Glutamatergic neuron (in vitro differentiated cells): ENCODE measurements around the gene KMT5B. TPM values are rescaled to one million over a fixed set of nuclear protein-coding genes. Genes with fewer than 3 reads are reported as not detected.

Experiments used
- DNase-seq: peaks from one replicate; pipeline ENCODE4 v3.0.0; 2022
- H3K27ac Mint-ChIP-seq: one replicate; pipeline ENCODE4 v1.8.0; 2020; ENCODE audit warnings: mild to moderate bottlenecking, mixed read lengths, inconsistent platforms; ENCODE audit not compliant: unreplicated experiment
- H3K27me3 Mint-ChIP-seq: one replicate; pipeline ENCODE4 v1.8.0; 2020; ENCODE audit warnings: mild to moderate bottlenecking, moderate library complexity, mixed read lengths, inconsistent platforms; ENCODE audit not compliant: unreplicated experiment
- H3K36me3 Mint-ChIP-seq: one replicate; pipeline ENCODE4 v1.8.0; 2020; ENCODE audit warnings: mild to moderate bottlenecking, mixed read lengths, inconsistent platforms; ENCODE audit not compliant: unreplicated experiment
- H3K4me1 Mint-ChIP-seq: one replicate; pipeline ENCODE4 v1.8.0; 2020; ENCODE audit warnings: mild to moderate bottlenecking, low read depth, mixed read lengths, inconsistent platforms; ENCODE audit not compliant: unreplicated experiment
- H3K4me3 Mint-ChIP-seq: one replicate; pipeline ENCODE4 v1.8.0; 2020; ENCODE audit warnings: mild to moderate bottlenecking, mixed read lengths, inconsistent platforms; ENCODE audit not compliant: unreplicated experiment
- H3K9me3 Mint-ChIP-seq: one replicate; pipeline ENCODE4 v1.8.0; 2020; ENCODE audit warnings: mild to moderate bottlenecking, moderate library complexity, mixed read lengths, inconsistent platforms; ENCODE audit not compliant: unreplicated experiment
- CTCF ChIP-seq: fragments of 200-600 bp; sonication (generic); IDR thresholded peaks from one replicate; pipeline ENCODE4 v1.5.0; 2021; ENCODE audit not compliant: partially characterized antibody, unreplicated experiment
- long read RNA-seq: library from polyadenylated mRNA; unstranded; transcript quantifications from one replicate; pipeline ENCODE4 v2.0.0, GENCODE V29; 2020; ENCODE audit not compliant: unreplicated experiment
- total RNA-seq: library from RNA; stranded (reverse); fragmentation: NEBNext Ultra II Directional; extraction: Animal tissue kit (Norgen Biotek cat#: 25700); gene quantifications from one replicate; pipeline ENCODE4 v1.2.1, GENCODE V29; 2021; ENCODE audit not compliant: unreplicated experiment

The KMT5B gene
- total RNA-seq: 77.4 TPM
- long read RNA-seq, partial matches to known transcripts: 8 of 17 reads
- long read RNA-seq, other reads (novel, unspliced or antisense): 9 of 17 reads

- H3K4me1 Mint-ChIP-seq: peaks cover 29% of the 10 kb centered on the region
- peaks cover 19% of the 10 kb centered on the region for H3K9me3 Mint-ChIP-seq
- peaks cover 4% of the 10 kb centered on the region for H3K36me3 Mint-ChIP-seq
- peaks cover 19% of the 10 kb centered on the region for H3K27me3 Mint-ChIP-seq
- no peak for TF ChIP-seq CTCF
- peak within 1 kb of the TSS; percentile 100 for H3K4me3 Mint-ChIP-seq
- H3K27ac Mint-ChIP-seq: peak within 1 kb of the TSS; percentile 100
- peak; percentile 78 for DNase-seq
These were observed at the start of gene KMT5B for GRCh38 chr11:68213135-68213515. KMT5B (minus strand) TSS chr11:68213296; CDS start chr11:68190076, 23,220 bp downstream.

GRCh38 chr11:68262544-68262827 lies 49.4 kb upstream of the KMT5B start:
- TF ChIP-seq CTCF: no peak
- Mint-ChIP-seq H3K27ac (no peak overlapping the region), H3K36me3 (peaks cover 7% of the 10 kb centered on the region), H3K4me3 (no peak overlapping the region), H3K4me1 (peaks cover 8% of the 10 kb centered on the region), H3K27me3 (peaks cover 3% of the 10 kb centered on the region), H3K9me3 (peaks cover 5% of the 10 kb centered on the region)
- no peak for DNase-seq

- no peak for TF ChIP-seq CTCF
- H3K27me3 Mint-ChIP-seq: peaks cover 3% of the 10 kb centered on the region
- H3K4me3 Mint-ChIP-seq: no peak overlapping the region
- peaks cover 7% of the 10 kb centered on the region for H3K36me3 Mint-ChIP-seq
- no peak for DNase-seq
- no peak overlapping the region for H3K27ac Mint-ChIP-seq
- peaks cover 5% of the 10 kb centered on the region for H3K9me3 Mint-ChIP-seq
- H3K4me1 Mint-ChIP-seq: peaks cover 8% of the 10 kb centered on the region
These were observed 48.9 kb upstream of the KMT5B start for GRCh38 chr11:68261749-68262543.

- peaks cover 5% of the 10 kb centered on the region for H3K9me3 Mint-ChIP-seq
- no peak for TF ChIP-seq CTCF
- DNase-seq: no peak
- H3K36me3 Mint-ChIP-seq: peaks cover 7% of the 10 kb centered on the region
- no peak overlapping the region for H3K27ac Mint-ChIP-seq
- H3K27me3 Mint-ChIP-seq: peaks cover 3% of the 10 kb centered on the region
- no peak overlapping the region for H3K4me3 Mint-ChIP-seq
- peaks cover 12% of the 10 kb centered on the region for H3K4me1 Mint-ChIP-seq
These were observed 47.9 kb upstream of the KMT5B start for GRCh38 chr11:68261006-68261405.

GRCh38 chr11:68260484-68260883 lies 47.4 kb upstream of the KMT5B start:
- Mint-ChIP-seq H3K4me3 (no peak overlapping the region), H3K27me3 (peaks cover 3% of the 10 kb centered on the region), H3K4me1 (peaks cover 14% of the 10 kb centered on the region), H3K36me3 (peaks cover 7% of the 10 kb centered on the region), H3K27ac (no peak overlapping the region), H3K9me3 (peaks cover 5% of the 10 kb centered on the region)
- DNase-seq: no peak
- no peak for TF ChIP-seq CTCF
